OCI-LY3 (cell line): ENCODE measurements around the gene MPC1.

Experiments
- H2AFZ ChIP-seq: fragments of 200-600, 300-600 bp; shearing (Covaris generic); 2 replicates; pipeline ENCODE4 v1.6.0; 2014; ENCODE audit warnings: antibody characterized with exemption, low read depth, low read length
- H3K27ac ChIP-seq: fragments of 200-600, 300-600 bp; sonication (generic); 2 replicates; pipeline ENCODE4 v1.5.1; 2014; ENCODE audit warnings: mild to moderate bottlenecking, low read length, moderate library complexity, mixed read lengths
- H3K27me3 ChIP-seq: fragments of 200-600, 300-600 bp; sonication (generic); 2 replicates; pipeline ENCODE4 v1.6.1; 2014; ENCODE audit warnings: low read depth, low read length, mixed read lengths
- H3K36me3 ChIP-seq: fragments of 200-600, 300-600 bp; sonication (generic); replicated peaks from 2 replicates; pipeline ENCODE3; 2014; ENCODE audit warnings: low read depth, low read length, mixed read lengths
- H3K4me1 ChIP-seq: fragments of 300-600, 200-600 bp; sonication (generic); 2 replicates; pipeline ENCODE4 v1.6.1; 2014; ENCODE audit warnings: low read length, mixed read lengths
- H3K4me2 ChIP-seq: fragments of 200-600, 300-600 bp; sonication (generic); 2 replicates; pipeline ENCODE4 v1.6.1; 2014; ENCODE audit warnings: low read length, mixed read lengths
- H3K4me3 ChIP-seq: fragments of 300-600, 200-600 bp; sonication (generic); 2 replicates; pipeline ENCODE4 v1.5.1; 2014; ENCODE audit warnings: antibody characterized with exemption, mild to moderate bottlenecking, low read length, moderate library complexity
- H3K79me2 ChIP-seq: fragments of 300-600, 200-600 bp; shearing (Covaris generic); 2 replicates; pipeline ENCODE4 v1.6.1; 2014; ENCODE audit warnings: mild to moderate bottlenecking, low read length, mixed read lengths
- H3K9ac ChIP-seq: fragments of 300-600, 200-600 bp; shearing (Covaris generic); 2 replicates; pipeline ENCODE4 v1.6.0; 2014; ENCODE audit warnings: mild to moderate bottlenecking, low read length, moderate library complexity
- H3K9me3 ChIP-seq: fragments of 200-600, 300-600 bp; shearing (Covaris generic); 2 replicates; pipeline ENCODE4 v1.6.1; 2014; ENCODE audit warnings: low read length, mixed read lengths; ENCODE audit not compliant: insufficient read depth
- H4K20me1 ChIP-seq: fragments of 200-600, 300-600 bp; sonication (generic); 2 replicates; pipeline ENCODE4 v1.6.1; 2016; ENCODE audit warnings: low read length, mixed read lengths; ENCODE audit not compliant: insufficient read depth
- EZH2phosphoT487 ChIP-seq: fragments of 200-600 bp; shearing (Covaris generic); IDR thresholded peaks from 2 replicates; pipeline ENCODE4 v1.6.1; 2018; ENCODE audit warnings: antibody characterized with exemption, mixed run types, low read depth
- TF ChIP-seq, protein P1 (sequence below): fragments of 200-600, 300-600 bp; sonication (generic); IDR thresholded peaks from 2 replicates; pipeline ENCODE4 v1.5.1; 2014; ENCODE audit warnings: antibody characterized with exemption, low read length, low read depth

The MPC1 gene

GRCh38 chr6:166375013-166375412 is 7.7 kb downstream of the MPC1 start:
- no peak overlapping the region for H2AFZ ChIP-seq
- H3K27me3 ChIP-seq = no peaks in the 10 kb centered on the region
- no peak overlapping the region for H3K9ac ChIP-seq
- no peaks in the 10 kb centered on the region for H3K79me2 ChIP-seq
- no peak overlapping the region for H3K4me3 ChIP-seq
- H3K4me2 ChIP-seq = no peak overlapping the region
- H3K9me3 ChIP-seq = no peaks in the 10 kb centered on the region
- no peaks in the 10 kb centered on the region for H3K4me1 ChIP-seq
- no peak overlapping the region for H3K27ac ChIP-seq
- H3K36me3 ChIP-seq = no peaks in the 10 kb centered on the region
- H4K20me1 ChIP-seq = no peaks in the 10 kb centered on the region
- no peak for TF ChIP-seq EZH2phosphoT487
- TF ChIP-seq, protein P1, sequence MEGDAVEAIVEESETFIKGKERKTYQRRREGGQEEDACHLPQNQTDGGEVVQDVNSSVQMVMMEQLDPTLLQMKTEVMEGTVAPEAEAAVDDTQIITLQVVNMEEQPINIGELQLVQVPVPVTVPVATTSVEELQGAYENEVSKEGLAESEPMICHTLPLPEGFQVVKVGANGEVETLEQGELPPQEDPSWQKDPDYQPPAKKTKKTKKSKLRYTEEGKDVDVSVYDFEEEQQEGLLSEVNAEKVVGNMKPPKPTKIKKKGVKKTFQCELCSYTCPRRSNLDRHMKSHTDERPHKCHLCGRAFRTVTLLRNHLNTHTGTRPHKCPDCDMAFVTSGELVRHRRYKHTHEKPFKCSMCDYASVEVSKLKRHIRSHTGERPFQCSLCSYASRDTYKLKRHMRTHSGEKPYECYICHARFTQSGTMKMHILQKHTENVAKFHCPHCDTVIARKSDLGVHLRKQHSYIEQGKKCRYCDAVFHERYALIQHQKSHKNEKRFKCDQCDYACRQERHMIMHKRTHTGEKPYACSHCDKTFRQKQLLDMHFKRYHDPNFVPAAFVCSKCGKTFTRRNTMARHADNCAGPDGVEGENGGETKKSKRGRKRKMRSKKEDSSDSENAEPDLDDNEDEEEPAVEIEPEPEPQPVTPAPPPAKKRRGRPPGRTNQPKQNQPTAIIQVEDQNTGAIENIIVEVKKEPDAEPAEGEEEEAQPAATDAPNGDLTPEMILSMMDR = no peak

DNA sequence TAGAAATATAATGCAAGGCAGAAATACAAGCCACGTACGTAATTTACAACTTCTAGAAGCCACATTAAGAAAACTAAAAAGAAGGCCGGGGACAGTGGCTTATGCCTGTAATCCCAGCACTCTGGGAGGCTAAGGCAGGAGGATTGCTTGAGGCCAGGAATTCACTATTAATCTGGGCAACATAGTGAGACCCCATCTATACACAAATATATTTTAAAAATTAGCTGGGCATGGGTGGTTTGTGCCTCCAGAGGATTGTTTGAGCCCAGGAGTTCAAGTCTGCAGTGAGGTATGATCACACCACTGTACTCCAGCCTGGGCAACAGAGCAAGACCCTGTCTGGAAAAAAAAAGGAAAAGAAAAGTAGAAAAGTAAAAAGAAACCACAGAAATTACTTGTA is 12.3 kb downstream of the MPC1 start:
- no peak overlapping the region for H3K4me3 ChIP-seq
- H3K79me2 ChIP-seq = no peaks in the 10 kb centered on the region
- H3K9me3 ChIP-seq = no peaks in the 10 kb centered on the region
- H2AFZ ChIP-seq = no peak overlapping the region
- H3K9ac ChIP-seq = no peak overlapping the region
- H3K27ac ChIP-seq = no peak overlapping the region
- H3K36me3 ChIP-seq = no peaks in the 10 kb centered on the region
- TF ChIP-seq, protein P1 = no peak
- TF ChIP-seq EZH2phosphoT487 = no peak
- H4K20me1 ChIP-seq = no peaks in the 10 kb centered on the region
- H3K4me2 ChIP-seq = no peak overlapping the region
- no peaks in the 10 kb centered on the region for H3K4me1 ChIP-seq
- no peaks in the 10 kb centered on the region for H3K27me3 ChIP-seq

- no peak overlapping the region for H3K9ac ChIP-seq
- TF ChIP-seq, protein P1 = no peak
- no peak for TF ChIP-seq EZH2phosphoT487
- H3K79me2 ChIP-seq = no peaks in the 10 kb centered on the region
- H3K9me3 ChIP-seq = no peaks in the 10 kb centered on the region
- no peaks in the 10 kb centered on the region for H3K4me1 ChIP-seq
- H4K20me1 ChIP-seq = no peaks in the 10 kb centered on the region
- no peak overlapping the region for H3K4me2 ChIP-seq
- no peaks in the 10 kb centered on the region for H3K36me3 ChIP-seq
- H2AFZ ChIP-seq = no peak overlapping the region
- no peak overlapping the region for H3K4me3 ChIP-seq
- no peak overlapping the region for H3K27ac ChIP-seq
- H3K27me3 ChIP-seq = no peaks in the 10 kb centered on the region
These were observed 13.0 kb downstream of the MPC1 start for GRCh38 chr6:166369782-166370181.

GRCh38 chr6:166366921-166367320 is 15.8 kb downstream of the MPC1 start:
- no peaks in the 10 kb centered on the region for H3K79me2 ChIP-seq
- no peaks in the 10 kb centered on the region for H3K9me3 ChIP-seq
- H3K36me3 ChIP-seq = no peaks in the 10 kb centered on the region
- no peak overlapping the region for H3K4me3 ChIP-seq
- no peak overlapping the region for H3K9ac ChIP-seq
- H2AFZ ChIP-seq = no peak overlapping the region
- no peaks in the 10 kb centered on the region for H3K4me1 ChIP-seq
- no peak overlapping the region for H3K27ac ChIP-seq
- no peak overlapping the region for H3K4me2 ChIP-seq
- TF ChIP-seq EZH2phosphoT487 = no peak
- TF ChIP-seq, protein P1 = no peak
- H3K27me3 ChIP-seq = no peaks in the 10 kb centered on the region
- H4K20me1 ChIP-seq = no peaks in the 10 kb centered on the region
